K562 (cell line): ENCODE results near the gene URB2. TPM values are rescaled to one million over a fixed set of nuclear protein-coding genes. Genes with fewer than 3 reads are reported as not detected.

Source experiments
- ATAC-seq: fragments of 200-7000 bp; cut with Tn5 transposase; 3 replicates; pipeline ENCODE4 v1.9.1; 2020; ENCODE audit warnings: moderate library complexity
- BruUV-seq: library from RNA; stranded (reverse); fragments of 400-500 nt; replicated peaks from 2 replicates; lab custom pipeline; 2021; lab: Mats Ljungman, UMichigan
- CTCF ChIA-PET: fragments of 300-600 bp; formaldehyde crosslinking; extraction: SDS; loops from one replicate; lab custom pipeline; 2021; ENCODE audit warnings: low intra/inter-chr PET ratio; lab: Yijun Ruan, JAX
- POLR2A ChIA-PET: fragments of 300-600, 350-650 bp; sonication (Branson Sonifier 250); formaldehyde crosslinking; extraction: SDS; loops from one replicate; lab custom pipeline; 2021; ENCODE audit warnings: antibody characterized with exemption, inconsistent platforms; lab: Yijun Ruan, JAX
- DNase-seq, 4 experiments: peaks; one replicate each; pipeline versions ENCODE4 v3.0.0 to v3.0.0-alpha.2; 2011 to 2018; ENCODE audit warnings: low spot score in 3 of 4, mixed read lengths in 3 of 4; ENCODE audit errors: extremely low read depth in 1 of 4
- FAIRE-seq: peaks from 2 replicates; lab custom pipeline; 2011; peaks lifted over from hg19 to GRCh38; lab: Jason Lieb, UNC
- H2AFZ ChIP-seq: 2 replicates; pipeline ENCODE4 v1.6.0; 2011; ENCODE audit warnings: low read depth, low read length, control low read depth, inconsistent platforms
- H3K27ac ChIP-seq: fragments of 200-600 bp; 3 replicates; pipeline ENCODE4 v1.8.0; 2011; ENCODE audit warnings: low read depth, mild to moderate bottlenecking, control low read depth, inconsistent platforms, low read length, moderate library complexity, mixed read lengths; ENCODE audit errors: extremely low read depth
- H3K27me3 ChIP-seq, 2 experiments: fragments of 300-600 bp in 1 of 2; 2 replicates in 1 of 2; 3 replicates in 1 of 2; pipeline versions ENCODE4 v1.6.0 to v1.8.0; 2011; ENCODE audit warnings: inconsistent platforms in 2 of 2, low read length in 2 of 2, mild to moderate bottlenecking in 1 of 2, mixed read lengths in 1 of 2, moderate library complexity in 1 of 2; ENCODE audit not compliant: control insufficient read depth in 2 of 2, insufficient read depth in 2 of 2
- H3K36me3 ChIP-seq: fragments of 300-600 bp; 3 replicates; pipeline ENCODE4 v1.8.0; 2011; ENCODE audit warnings: mild to moderate bottlenecking, low read length, inconsistent platforms; ENCODE audit not compliant: control insufficient read depth, insufficient read depth
- H3K4me1 ChIP-seq, 2 experiments: fragments of 200-600 bp in 1 of 2; replicated peaks in 1 of 2; 2 replicates in 1 of 2; 3 replicates in 1 of 2; pipeline versions ENCODE4 v1.5.1 to v1.8.0; 2011; ENCODE audit warnings: inconsistent platforms in 2 of 2, low read length in 2 of 2, mild to moderate bottlenecking in 1 of 2, mixed read lengths in 1 of 2, moderate library complexity in 1 of 2; ENCODE audit not compliant: control insufficient read depth in 2 of 2, insufficient read depth in 2 of 2
- H3K4me2 ChIP-seq: 2 replicates; pipeline ENCODE4 v1.6.1; 2011; ENCODE audit warnings: low read length, control low read depth, inconsistent platforms, mixed read lengths; ENCODE audit not compliant: insufficient read depth
- H3K4me3 ChIP-seq: fragments of 200-600 bp; sonication (generic), shearing (Covaris generic); 2 replicates; pipeline ENCODE4 v1.5.1; 2016; ENCODE audit warnings: control low read depth, inconsistent platforms
- H3K79me2 ChIP-seq: fragments of 200-600 bp; 3 replicates; pipeline ENCODE4 v1.8.0; 2011; ENCODE audit warnings: low read length, inconsistent platforms; ENCODE audit not compliant: control insufficient read depth, insufficient read depth
- H3K9ac ChIP-seq, 2 experiments: 2 replicates each; pipeline versions ENCODE4 v1.6.0 to v1.6.1; 2011; ENCODE audit warnings: low read depth in 2 of 2, low read length in 2 of 2, control low read depth in 1 of 2, inconsistent platforms in 1 of 2, mild to moderate bottlenecking in 1 of 2, mixed read lengths in 1 of 2; ENCODE audit not compliant: insufficient read depth in 1 of 2
- H3K9me1 ChIP-seq: one replicate; pipeline ENCODE4 v1.6.0; 2011; ENCODE audit warnings: inconsistent platforms, mild to moderate bottlenecking, low read length, moderate library complexity; ENCODE audit not compliant: control insufficient read depth, insufficient read depth
- H3K9me3 ChIP-seq: replicated peaks from 2 replicates; pipeline ENCODE4 v1.5.1; 2011; ENCODE audit warnings: low read depth, low read length, inconsistent platforms; ENCODE audit not compliant: control insufficient read depth, insufficient read depth
- H4K20me1 ChIP-seq: replicated peaks from 2 replicates; pipeline ENCODE4 v1.6.1; 2011; ENCODE audit warnings: low read length, inconsistent platforms, mixed read lengths; ENCODE audit not compliant: control insufficient read depth, insufficient read depth
- PHF20 ChIP-seq: fragments of 450-650 bp; IDR thresholded peaks from 2 replicates; pipeline ENCODE4 v1.6.1; 2018; ENCODE audit not compliant: partially characterized antibody
- RBBP5 ChIP-seq: fragments of 200-600 bp; sonication (generic); IDR thresholded peaks from 2 replicates; pipeline ENCODE4 v1.6.1; 2012; ENCODE audit warnings: borderline replicate concordance, mild to moderate bottlenecking, low read length, control low read depth, inconsistent platforms; ENCODE audit not compliant: insufficient read depth, poor library complexity, severe bottlenecking
- RBM14 ChIP-seq: fragments of 200-400 bp; formaldehyde crosslinking; IDR thresholded peaks from 2 replicates; pipeline ENCODE4 v1.6.1; 2018; ENCODE audit warnings: low read depth, mild to moderate bottlenecking, low read length, moderate library complexity, borderline replicate concordance; ENCODE audit not compliant: insufficient read depth
- WGBS: fragments of 100-300 bp; shearing (Covaris generic); methylation state at CpG from one replicate; pipeline ENCODE4 v1.1.6; 2016; ENCODE audit warnings: low coverage, mixed read lengths; ENCODE audit not compliant: insufficient coverage; ENCODE audit errors: missing lambda C conversion rate; 5-methylcytosine and 5-hydroxymethylcytosine counted together
- in situ Hi-C: fragments of 300-500 bp; cut with MboI; formaldehyde crosslinking; loops from 4 replicates; pipeline ENCODE4 v1.15.0; 2018; ENCODE audit warnings: inconsistent platforms, mixed read lengths
- intact Hi-C: fragments of 100-400 bp; cut with micrococcal nuclease; formaldehyde crosslinking; loops from 2 replicates; pipeline ENCODE4 v1.14.2; 2022
- polyA plus RNA-seq, 8 experiments: library from polyadenylated mRNA; depleted of rRNA in 4 of 8; stranded (reverse) in 5 of 8; unstranded in 3 of 8; fragments of >200 nt; fragmentation: Nextera tagmentation in 2 of 8; fragmentation: Illumina TruSeq in 1 of 8; extraction: Ambion mirVana in 2 of 8; extraction: Trizol in 1 of 8; gene quantifications; 2 replicates each; pipeline versions ENCODE4 v1.2.1 to v1.2.3, GENCODE V29; 2011 to 2014; ENCODE audit warnings: inconsistent platforms in 1 of 8, missing spikeins in 1 of 8
- total RNA-seq, 7 experiments: library from RNA; depleted of rRNA in 6 of 7; stranded (reverse); fragments of >200 nt in 6 of 7; fragmentation: Illumina TruSeq in 2 of 7; extraction: Trizol in 2 of 7; gene quantifications; 2 replicates each; pipeline versions ENCODE4 v1.2.1 to v1.2.3, GENCODE V29; 2011 to 2021; ENCODE audit warnings: low replicate concordance in 1 of 7
- TF ChIP-seq, protein P1 (sequence below): fragments of 450-650 bp; conservative IDR thresholded peaks from 2 replicates; pipeline ENCODE4 v1.6.1; 2016; ENCODE audit warnings: missing genetic modification characterization, low read depth, mild to moderate bottlenecking, control low read depth, missing compliant biosample characterization

Gene URB2
- total and polyA plus RNA-seq, 9 of the 15 experiments (the other 6 are each of a cell fraction or from before 2014, with no cell fraction given) = 2.8 to 28.3 (median 19.0) TPM

DNA sequence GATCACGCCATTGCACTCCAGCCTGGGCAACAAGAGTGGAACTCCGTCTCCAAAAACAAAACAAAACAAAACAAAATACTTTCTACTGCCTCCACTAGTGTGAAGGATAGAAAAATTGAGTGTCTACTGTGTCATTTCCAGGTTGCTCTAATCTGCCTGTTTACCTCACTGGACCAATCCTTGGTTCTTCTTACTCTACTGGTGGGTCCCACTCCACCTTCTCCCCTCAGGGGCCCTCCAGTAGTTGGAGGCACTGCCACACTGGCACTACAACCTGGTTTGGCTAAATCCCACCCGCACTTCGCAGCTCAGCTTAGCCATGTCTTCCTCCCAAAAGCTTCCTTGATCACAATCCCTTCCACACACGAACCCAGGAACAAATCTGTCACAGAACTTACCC is 2.8 kb upstream of the URB2 start:
- POLR2A ChIA-PET = interaction anchor here (0.6 to 1.5 kb wide), 6 partner anchors 11 to 193 kb away, joined by 3 to 6 read pairs (median 4); no protein-coding TSS in a partner anchor
- no peak for FAIRE-seq
- CTCF ChIA-PET = no interaction called here
- no peak for DNase-seq
- intact Hi-C loops = loop anchor here (5.0 kb wide), 1 partner anchor 51 kb away; no protein-coding TSS in a partner anchor
- Histone ChIP-seq H2AFZ (no peak overlapping the region), H3K9ac (peak overlapping the region in 1 of 2 experiments; percentile 73; a peak in 1 of 4 replicates), H3K9me3 (no peaks in the 10 kb centered on the region), H3K4me1 (peaks cover 15 to 31% of the 10 kb centered on the region in 2 experiments; a peak in 4 of 5 replicates), H3K79me2 (peaks cover 90% of the 10 kb centered on the region), H3K9me1 (no peaks in the 10 kb centered on the region), H4K20me1 (peaks cover 31% of the 10 kb centered on the region), H3K27ac (no peak overlapping the region), H3K4me3 (no peak overlapping the region)
- WGBS = 70% methylated on average over 5 of the region's 5 CpGs
- no peak for ATAC-seq
- TF ChIP-seq, protein P1, sequence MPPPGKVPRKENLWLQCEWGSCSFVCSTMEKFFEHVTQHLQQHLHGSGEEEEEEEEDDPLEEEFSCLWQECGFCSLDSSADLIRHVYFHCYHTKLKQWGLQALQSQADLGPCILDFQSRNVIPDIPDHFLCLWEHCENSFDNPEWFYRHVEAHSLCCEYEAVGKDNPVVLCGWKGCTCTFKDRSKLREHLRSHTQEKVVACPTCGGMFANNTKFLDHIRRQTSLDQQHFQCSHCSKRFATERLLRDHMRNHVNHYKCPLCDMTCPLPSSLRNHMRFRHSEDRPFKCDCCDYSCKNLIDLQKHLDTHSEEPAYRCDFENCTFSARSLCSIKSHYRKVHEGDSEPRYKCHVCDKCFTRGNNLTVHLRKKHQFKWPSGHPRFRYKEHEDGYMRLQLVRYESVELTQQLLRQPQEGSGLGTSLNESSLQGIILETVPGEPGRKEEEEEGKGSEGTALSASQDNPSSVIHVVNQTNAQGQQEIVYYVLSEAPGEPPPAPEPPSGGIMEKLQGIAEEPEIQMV (tag) = no peak
- TF ChIP-seq RBBP5 = no peak
- no peak for TF ChIP-seq PHF20
- TF ChIP-seq RBM14 = no peak
- TF ChIP-seq, all 486 proteins: peak for 0
- Histone ChIP-seq H3K36me3 (peaks cover 2% of the 10 kb centered on the region), H3K27me3 (no peaks in the 10 kb centered on the region), H3K4me2 (no peak overlapping the region)
- BruUV-seq = no TSS peak
- in situ Hi-C loops = no loop called here
